ENCODE results near the gene TATDN3. TPM values are rescaled to one million over a fixed set of nuclear protein-coding genes. Genes with fewer than 3 reads are reported as not detected.

TATDN3 gene
- total and polyA plus RNA-seq, 2 of the 8 experiments (the other 6 are each of a cell fraction or from before 2014, with no cell fraction given) = 6.9 to 19.4 TPM

GRCh38 chr1:212791261-212791675, 426 bp upstream of the TATDN3 start:
- Histone ChIP-seq H3K18ac (ENCODE audit: extremely low read depth, low read length) (peak overlapping the region; percentile 81), H2AFZ (ENCODE audit: low read length) (peak overlapping the region; percentile 91; the same call in 1 of the 2 replicates), H3K79me1 (ENCODE audit: low read depth, low read length) (no peaks in the 10 kb centered on the region; the same call in 1 of the 2 replicates), H3K27me3 (replicated peaks in 1 of 4; ENCODE audit: control insufficient read depth in 3 of 4, extremely low read depth in 1 of 4, insufficient read depth in 3 of 4, low read length in 3 of 4) (no peaks in the 10 kb centered on the region), H3K4ac (replicated peaks; ENCODE audit: insufficient read length, low read depth, low read length) (no peak overlapping the region), H4K8ac (ENCODE audit: extremely low read depth, insufficient read depth, low read length) (peak overlapping the region; percentile 99), H3K4me2 (ENCODE audit: insufficient read depth in 1 of 2, low read depth in 2 of 2, low read length in 2 of 2) (peak overlapping the region; percentile 60 to 87), H4K20me1 (replicated peaks in 1 of 2; ENCODE audit: control insufficient read depth in 1 of 2, insufficient read depth in 2 of 2, low read length in 2 of 2) (no peaks in the 10 kb centered on the region), H3K23ac (ENCODE audit: insufficient read length) (no peak overlapping the region), H3K9me3 (ENCODE audit: insufficient read depth in 2 of 2, low read depth in 1 of 2, low read length in 1 of 2) (no peaks in the 10 kb centered on the region), H4K91ac (replicated peaks; ENCODE audit: insufficient read length, low read length) (peak overlapping the region; percentile 83), H2BK15ac (ENCODE audit: low read length) (no peak overlapping the region), H2AK5ac (ENCODE audit: low read depth, low read length) (no peak overlapping the region), H2BK120ac (replicated peaks; ENCODE audit: low read depth, low read length) (no peak overlapping the region), H3K9ac (replicated peaks in 1 of 4; ENCODE audit: extremely low read depth in 1 of 4, low read depth in 3 of 4, low read length in 3 of 4) (peak overlapping the region; percentile 56 to 94 (median 85)), H3K14ac (ENCODE audit: insufficient read length) (no peak overlapping the region), H4K5ac (ENCODE audit: insufficient read length, low read depth, low read length) (peak overlapping the region; percentile 93), H3K27ac (ENCODE audit: low read depth, low read length) (peak overlapping the region; percentile 94), H3K79me2 (ENCODE audit: control insufficient read depth in 1 of 2, insufficient read depth in 2 of 2, low read length in 2 of 2) (peaks cover 0 to 38% of the 10 kb centered on the region in 2 experiments; a peak in 2 of 4 replicates), H3K36me3 (ENCODE audit: control insufficient read depth in 2 of 4, insufficient read depth in 4 of 4, low read length in 3 of 4) (peaks cover 0 to 13% (median 6%) of the 10 kb centered on the region in 4 experiments; a peak in 3 of 8 replicates), H2BK20ac (ENCODE audit: low read length) (no peak overlapping the region), H3K56ac (replicated peaks; ENCODE audit: insufficient read length, low read depth, low read length) (peak overlapping the region; percentile 24), H2BK5ac (ENCODE audit: low read depth, low read length) (peak overlapping the region; percentile 93), H3K4me1 (replicated peaks in 1 of 4; ENCODE audit: control insufficient read depth in 3 of 4, insufficient read depth in 4 of 4, low read length in 3 of 4) (peaks cover 0 to 4% (median 0%) of the 10 kb centered on the region in 4 experiments; a peak in 3 of 7 replicates), H2BK12ac (ENCODE audit: low read depth, low read length) (no peak overlapping the region; the same call in 1 of the 2 replicates), H3K23me2 (ENCODE audit: low read depth, low read length) (peaks cover 2% of the 10 kb centered on the region; the same call in 1 of the 2 replicates), H3K4me3 (ENCODE audit: extremely low read depth in 1 of 4, insufficient read depth in 2 of 4, low read depth in 3 of 4, low read length in 4 of 4) (peak overlapping the region; percentile 77 to 99 (median 88))
- no peak for DNase-seq (ENCODE audit: low read depth in 1 of 2, low spot score in 2 of 2)
- WGBS, 2 experiments (ENCODE audit: extremely low coverage in 1 of 2, insufficient coverage in 1 of 2, insufficient read length in 1 of 2, insufficient replicate concordance in 2 of 2, low coverage in 1 of 2, low lambda C conversion rate in 2 of 2, missing lambda C conversion rate in 1 of 2) = 3% methylated on average over 22 of the region's 22 CpGs; no CpG with 5 or more reads in 1 of the 2 experiments
- ChIA-PET CTCF (ENCODE audit: partially characterized antibody) (interaction anchor here (0.8 to 2.2 kb wide), 7 partner anchors 18 to 334 kb away, joined by 3 to 6 read pairs (median 4); no protein-coding TSS in a partner anchor), POLR2A (ENCODE audit: partially characterized antibody) (interaction anchor here (0.7 to 3.3 kb wide), 17 partner anchors 10 to 184 kb away, joined by 3 to 19 read pairs (median 4); partner anchors contain the start of gene FLVCR1)
- no peak for TF ChIP-seq SP2 (IDR thresholded peaks at IDR 0.05; ENCODE audit: low read length)
- TF ChIP-seq JUN (IDR thresholded peaks at IDR 0.05; ENCODE audit: low read depth, low read length) = no peak
- no peak for TF ChIP-seq SIX5 (IDR thresholded peaks at IDR 0.05; ENCODE audit: low read depth, low read length)
- peak; percentile 94 for TF ChIP-seq KDM4A (IDR thresholded peaks at IDR 0.05; ENCODE audit: low read depth, low read length, severe bottlenecking)
- TF ChIP-seq KDM1A (IDR thresholded peaks at IDR 0.05; ENCODE audit: borderline replicate concordance, low read length) = peak; percentile 13; the same call in 1 of the 2 replicates
- FAIRE-seq = no peak
